ENCODE measurements around the gene SOX5. TPM values are rescaled to one million over a fixed set of nuclear protein-coding genes. Genes with fewer than 3 reads are reported as not detected.

Gene SOX5
- total RNA-seq, 4 donors from 2014 or later = 47.1 to 56.8 (median 50.2) TPM

DNA sequence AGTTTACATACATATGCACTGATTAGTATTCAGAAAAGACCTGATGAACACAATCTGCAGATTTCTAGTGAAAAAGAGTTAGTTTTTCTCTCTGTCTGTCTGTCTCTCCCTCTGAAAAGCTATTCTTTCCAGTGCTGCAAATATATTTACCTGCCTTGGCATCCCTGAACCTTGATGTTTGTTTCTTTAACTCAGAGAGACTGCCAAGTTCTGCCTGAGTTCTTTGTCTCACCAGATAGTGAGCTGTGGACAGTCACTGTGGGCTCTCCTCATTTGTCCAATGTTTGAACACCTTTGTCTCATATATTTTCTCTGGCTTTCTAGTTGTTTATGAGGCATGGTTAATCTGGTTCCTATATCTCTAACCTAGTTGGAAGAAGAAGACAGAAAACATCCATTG lies 250.4 kb downstream of the SOX5 start:
- TF ChIP-seq CTCF (IDR thresholded peaks at IDR 0.05; ENCODE audit: low read depth) = no peak

DNA sequence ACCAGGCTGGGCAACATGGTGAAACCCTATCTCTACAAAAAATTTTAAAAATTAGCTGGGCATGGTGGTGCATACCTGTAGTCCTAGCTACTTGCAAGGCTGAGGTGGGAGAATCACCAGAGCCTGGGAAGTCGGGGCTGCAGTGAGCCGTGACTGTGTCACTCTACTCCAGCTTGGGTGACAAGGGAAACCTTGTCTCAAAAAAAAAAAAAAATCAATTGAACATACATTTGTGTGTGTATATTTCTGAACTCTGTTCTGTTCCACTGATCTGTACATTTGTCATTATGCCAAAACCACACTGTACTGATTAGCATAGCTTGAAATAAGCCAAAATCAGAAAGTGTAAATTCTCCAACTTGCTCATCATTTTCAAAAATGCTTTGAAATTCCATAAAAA lies 254.6 kb downstream of the SOX5 start:
- TF ChIP-seq CTCF (IDR thresholded peaks at IDR 0.05; ENCODE audit: low read depth) = no peak

- TF ChIP-seq CTCF (IDR thresholded peaks at IDR 0.05; ENCODE audit: low read depth) = no peak
Observed at GRCh38 chr12:23694307-23694706, 255.2 kb downstream of the SOX5 start.

DNA sequence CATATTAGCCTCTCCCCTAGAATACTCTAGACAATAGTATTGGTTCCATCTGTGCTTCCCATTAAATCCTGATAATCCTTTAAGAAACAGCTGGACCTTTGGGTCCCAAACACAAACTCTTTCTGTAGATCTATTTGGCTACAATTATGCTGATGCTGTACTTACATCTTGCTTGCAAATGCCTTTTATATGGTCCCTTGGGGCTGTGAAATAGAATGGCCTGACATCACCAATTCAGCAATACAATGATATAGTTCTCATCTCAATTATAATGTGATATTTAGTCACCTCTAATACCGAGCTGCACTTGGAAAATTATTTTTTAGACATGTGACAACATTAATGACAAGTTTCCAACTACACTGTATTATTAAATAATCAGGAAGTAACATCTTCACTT lies 261.5 kb downstream of the SOX5 start:
- no peak for TF ChIP-seq CTCF (IDR thresholded peaks at IDR 0.05; ENCODE audit: low read depth)

DNA sequence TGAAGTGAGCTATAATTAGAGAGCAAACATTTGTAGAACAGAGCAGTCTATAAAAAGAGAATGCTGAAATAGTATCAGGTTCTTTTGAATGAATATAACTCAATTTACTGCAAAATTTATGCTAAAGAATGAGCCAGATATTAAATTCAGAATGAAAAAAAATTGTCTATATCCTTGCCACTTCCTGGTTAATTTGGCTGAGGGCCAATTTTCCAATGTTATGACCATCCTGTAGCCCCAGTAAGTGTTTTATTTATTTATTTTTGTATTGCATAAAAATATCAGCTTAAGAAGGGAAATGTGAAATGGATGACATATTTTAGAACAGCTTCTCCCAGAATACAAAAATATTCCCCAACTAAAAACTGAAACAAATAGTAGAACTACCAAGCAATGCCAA lies 263.4 kb downstream of the SOX5 start:
- TF ChIP-seq CTCF (IDR thresholded peaks at IDR 0.05; ENCODE audit: low read depth) = no peak

- no peak for TF ChIP-seq CTCF (IDR thresholded peaks at IDR 0.05; ENCODE audit: low read depth)
Observed at GRCh38 chr12:23684121-23684520, 265.3 kb downstream of the SOX5 start.

- no peak for TF ChIP-seq CTCF (IDR thresholded peaks at IDR 0.05; ENCODE audit: low read depth)
Observed at GRCh38 chr12:23681237-23681636, 268.2 kb downstream of the SOX5 start.

Data from subcutaneous adipose tissue (tissue), 4 donors.